Measurements from ENCODE around the gene HOXB1. TPM values are rescaled to one million over a fixed set of nuclear protein-coding genes. Genes with fewer than 3 reads are reported as not detected.

Gene HOXB1
- total RNA-seq, 4 donors from 2014 or later: not detected

DNA sequence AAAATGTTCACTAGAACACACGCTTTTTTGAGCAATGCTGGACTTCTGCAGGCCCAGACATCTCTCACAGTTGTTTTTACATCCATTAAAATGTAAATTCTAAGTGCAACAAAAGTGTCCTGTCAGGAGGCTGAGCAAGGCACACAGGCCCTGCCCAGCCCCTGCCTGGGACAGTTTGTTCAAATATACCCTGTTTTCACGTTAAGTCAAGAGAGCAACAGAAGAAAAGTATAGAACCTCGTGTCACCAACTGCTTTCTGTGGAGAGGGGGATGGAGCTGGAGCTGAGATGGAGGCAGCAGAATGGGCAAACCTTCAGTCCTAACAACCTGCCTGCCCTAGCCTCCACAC is 18.4 kb upstream of the HOXB1 start:
- Histone ChIP-seq H3K36me3 (peaks cover 16% of the 10 kb centered on the region), H3K27me3 (no peaks in the 10 kb centered on the region), H3K9me3 (no peaks in the 10 kb centered on the region), H3K27ac (no peak overlapping the region), H3K4me3 (no peak overlapping the region), H3K4me1 (peaks cover 63% of the 10 kb centered on the region)
- 71% methylated on average over 3 of the region's 3 CpGs for WGBS
- DNase-seq (ENCODE audit: low spot score in 2 of 2): no peak
- TF ChIP-seq EP300 (IDR thresholded peaks at IDR 0.05) (no peak), POLR2AphosphoS5 (IDR thresholded peaks at IDR 0.05) (no peak), POLR2A (IDR thresholded peaks at IDR 0.05) (no peak)
- TF ChIP-seq, protein P1, sequence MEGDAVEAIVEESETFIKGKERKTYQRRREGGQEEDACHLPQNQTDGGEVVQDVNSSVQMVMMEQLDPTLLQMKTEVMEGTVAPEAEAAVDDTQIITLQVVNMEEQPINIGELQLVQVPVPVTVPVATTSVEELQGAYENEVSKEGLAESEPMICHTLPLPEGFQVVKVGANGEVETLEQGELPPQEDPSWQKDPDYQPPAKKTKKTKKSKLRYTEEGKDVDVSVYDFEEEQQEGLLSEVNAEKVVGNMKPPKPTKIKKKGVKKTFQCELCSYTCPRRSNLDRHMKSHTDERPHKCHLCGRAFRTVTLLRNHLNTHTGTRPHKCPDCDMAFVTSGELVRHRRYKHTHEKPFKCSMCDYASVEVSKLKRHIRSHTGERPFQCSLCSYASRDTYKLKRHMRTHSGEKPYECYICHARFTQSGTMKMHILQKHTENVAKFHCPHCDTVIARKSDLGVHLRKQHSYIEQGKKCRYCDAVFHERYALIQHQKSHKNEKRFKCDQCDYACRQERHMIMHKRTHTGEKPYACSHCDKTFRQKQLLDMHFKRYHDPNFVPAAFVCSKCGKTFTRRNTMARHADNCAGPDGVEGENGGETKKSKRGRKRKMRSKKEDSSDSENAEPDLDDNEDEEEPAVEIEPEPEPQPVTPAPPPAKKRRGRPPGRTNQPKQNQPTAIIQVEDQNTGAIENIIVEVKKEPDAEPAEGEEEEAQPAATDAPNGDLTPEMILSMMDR (IDR thresholded peaks at IDR 0.05): no peak

DNA sequence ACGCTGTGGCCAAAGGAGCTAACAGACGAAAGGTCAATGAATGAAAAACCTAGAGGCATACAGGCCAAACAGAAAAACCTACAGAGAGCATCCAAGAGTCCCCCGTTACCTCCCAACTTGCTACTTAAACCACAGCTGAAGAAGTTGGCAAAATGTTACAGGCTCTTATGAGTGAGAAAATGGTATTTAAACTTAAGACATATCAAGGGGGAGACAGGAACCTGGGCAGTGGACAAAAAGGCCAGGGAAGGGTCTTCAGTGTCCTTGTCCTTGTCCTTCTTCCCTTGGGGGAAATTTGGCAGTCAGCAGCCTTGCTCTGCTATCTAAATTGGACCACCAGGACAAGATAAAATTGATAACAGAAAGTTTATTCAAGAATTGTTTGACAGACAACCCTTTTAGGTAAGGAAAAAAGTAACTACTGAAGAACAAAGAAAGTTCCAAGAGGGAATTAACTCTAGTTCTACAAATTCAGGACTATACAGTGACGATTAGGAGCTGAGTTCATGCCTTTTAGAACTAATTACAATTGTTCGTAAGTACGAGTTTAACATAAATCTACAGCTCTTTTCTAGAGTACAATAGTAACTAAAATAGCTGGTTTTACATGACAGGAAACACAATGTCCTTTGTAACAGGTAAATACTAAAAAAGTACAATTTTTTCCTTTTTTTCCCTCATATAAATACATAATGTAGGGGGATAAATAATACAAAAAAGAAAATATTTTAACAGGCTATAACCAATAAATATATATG is 17.9 kb upstream of the HOXB1 start:
- no peak for DNase-seq (ENCODE audit: low spot score in 2 of 2)
- Histone ChIP-seq H3K36me3 (peaks cover 16% of the 10 kb centered on the region), H3K9me3 (no peaks in the 10 kb centered on the region), H3K4me3 (peak overlapping the region; percentile 34), H3K27ac (peak overlapping the region; percentile 80), H3K27me3 (no peaks in the 10 kb centered on the region), H3K4me1 (peaks cover 58% of the 10 kb centered on the region)
- no peak for TF ChIP-seq POLR2A (IDR thresholded peaks at IDR 0.05)
- TF ChIP-seq EP300 (IDR thresholded peaks at IDR 0.05): no peak
- TF ChIP-seq, protein P1 (IDR thresholded peaks at IDR 0.05): no peak
- TF ChIP-seq POLR2AphosphoS5 (IDR thresholded peaks at IDR 0.05): no peak
- 75% methylated on average over 6 of the region's 6 CpGs for WGBS

DNA sequence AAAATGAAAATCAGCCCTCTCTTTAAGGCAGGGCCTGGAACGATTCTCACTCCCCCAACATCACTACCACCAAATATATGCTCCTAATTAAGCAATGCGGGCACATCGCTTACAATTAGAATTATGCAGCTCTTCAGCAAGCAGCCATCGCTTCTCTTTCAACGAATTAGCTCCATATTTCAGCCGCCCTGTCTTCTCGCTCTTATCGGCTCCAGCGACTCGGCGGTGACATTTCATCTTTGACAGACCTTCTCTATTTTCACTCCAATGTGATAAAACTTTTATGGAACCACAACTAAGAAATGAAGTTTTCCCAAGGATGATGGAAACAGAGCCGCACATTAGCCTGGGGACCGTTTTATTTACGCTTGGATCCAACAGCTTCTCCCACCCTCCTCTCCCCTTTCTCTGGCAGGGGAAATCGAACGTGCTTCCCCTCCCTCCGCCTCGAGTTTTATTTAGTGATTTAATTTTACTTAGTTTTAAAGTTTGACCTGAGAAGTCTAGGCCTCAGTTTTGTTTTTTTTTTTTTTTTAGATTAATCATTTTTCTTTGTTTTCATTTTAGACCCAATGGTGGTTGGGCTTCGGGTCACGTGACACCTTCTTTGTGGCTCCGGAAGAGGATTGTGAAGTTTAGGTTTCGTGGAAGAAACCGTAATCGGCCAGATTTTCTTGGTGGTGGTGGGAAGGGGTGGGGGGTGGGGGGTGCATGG is 17.2 kb upstream of the HOXB1 start:
- Histone ChIP-seq H3K36me3 (peaks cover 16% of the 10 kb centered on the region), H3K4me3 (peak overlapping the region; percentile 34), H3K27me3 (peaks cover 4% of the 10 kb centered on the region), H3K4me1 (peaks cover 56% of the 10 kb centered on the region), H3K27ac (peak overlapping the region; percentile 80), H3K9me3 (no peaks in the 10 kb centered on the region)
- WGBS: 56% methylated on average over 24 of the region's 24 CpGs
- no peak for DNase-seq (ENCODE audit: low spot score in 2 of 2)
- TF ChIP-seq POLR2A (IDR thresholded peaks at IDR 0.05) (no peak), EP300 (IDR thresholded peaks at IDR 0.05) (no peak), POLR2AphosphoS5 (IDR thresholded peaks at IDR 0.05) (no peak)
- TF ChIP-seq, protein P1 (IDR thresholded peaks at IDR 0.05): no peak

DNA sequence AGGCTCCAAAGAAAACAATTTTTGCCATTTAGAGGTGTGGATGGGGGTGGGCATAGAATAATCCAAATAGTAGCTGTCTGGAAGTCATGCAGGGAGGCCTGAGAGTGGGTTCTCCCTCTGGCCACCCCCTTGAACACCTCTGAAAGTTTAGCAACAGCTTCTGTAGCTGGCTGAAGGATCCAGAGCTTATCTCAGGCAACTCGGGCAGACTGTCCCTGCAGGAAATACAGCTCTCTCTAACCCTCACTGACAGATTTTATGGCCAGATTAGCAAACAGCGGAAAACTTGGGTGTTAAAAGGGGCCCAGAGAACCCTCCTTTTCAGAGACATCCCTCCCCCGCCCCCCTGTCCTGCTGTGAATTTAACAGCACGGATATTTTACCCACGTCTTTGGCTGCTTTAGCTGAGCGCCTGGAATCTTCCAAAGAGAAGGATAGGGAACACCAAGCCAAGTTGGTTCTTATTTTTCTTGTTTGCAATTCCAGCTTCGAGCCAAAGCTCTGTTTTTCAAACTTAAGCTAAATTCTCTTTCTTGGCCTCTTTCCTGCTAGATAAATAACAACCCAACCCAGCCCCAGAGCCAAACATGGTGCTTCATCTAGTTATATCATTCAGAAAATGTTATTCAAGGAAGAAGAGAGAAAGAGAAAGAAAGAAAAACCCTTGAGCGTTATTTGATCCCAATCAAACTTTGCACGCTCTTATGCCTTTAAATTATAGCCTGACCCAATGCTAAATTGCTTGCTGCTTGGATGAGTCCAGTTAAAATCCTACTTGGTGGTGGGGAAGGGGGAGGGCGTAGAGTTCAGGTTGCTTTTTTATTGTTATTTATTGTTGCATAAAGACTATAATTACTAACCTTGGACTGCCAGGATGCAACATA is 16.4 kb upstream of the HOXB1 start:
- H3K27me3 ChIP-seq: peaks cover 4% of the 10 kb centered on the region
- TF ChIP-seq EP300 (IDR thresholded peaks at IDR 0.05) (no peak), POLR2A (IDR thresholded peaks at IDR 0.05) (no peak), POLR2AphosphoS5 (IDR thresholded peaks at IDR 0.05) (no peak)
- TF ChIP-seq, protein P1 (IDR thresholded peaks at IDR 0.05): no peak
- peak overlapping the region; percentile 34 for H3K4me3 ChIP-seq
- WGBS: 12% methylated on average over 10 of the region's 10 CpGs
- DNase-seq (ENCODE audit: low spot score in 2 of 2): no peak
- H3K27ac ChIP-seq: peak overlapping the region; percentile 80
- H3K4me1 ChIP-seq: peaks cover 60% of the 10 kb centered on the region
- no peaks in the 10 kb centered on the region for H3K9me3 ChIP-seq
- H3K36me3 ChIP-seq: peaks cover 15% of the 10 kb centered on the region

Data from suprapubic skin (tissue), 4 donors.